ENCODE measurements around the gene PTPRM.

DNA sequence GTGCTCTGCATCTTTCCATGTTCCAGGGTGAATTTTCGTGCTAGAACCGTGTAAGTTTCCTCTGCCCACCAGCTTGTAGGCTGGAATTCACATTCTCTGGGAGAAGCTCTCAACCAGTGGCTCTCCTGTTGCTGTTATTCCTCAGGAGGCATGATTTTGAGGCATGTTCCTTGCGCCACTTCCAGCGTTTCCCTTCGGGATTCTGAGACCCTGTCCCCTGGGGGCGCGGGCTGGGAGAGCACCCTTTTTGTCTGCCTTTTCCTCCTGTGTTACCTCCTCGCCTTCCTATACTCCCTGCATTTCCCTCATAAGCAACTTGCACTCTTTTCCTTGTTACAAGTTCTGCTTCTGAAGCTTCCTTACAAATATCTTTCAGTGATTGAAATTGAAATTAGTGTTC is 156.4 kb downstream of the PTPRM start:
- TF ChIP-seq, protein P1, sequence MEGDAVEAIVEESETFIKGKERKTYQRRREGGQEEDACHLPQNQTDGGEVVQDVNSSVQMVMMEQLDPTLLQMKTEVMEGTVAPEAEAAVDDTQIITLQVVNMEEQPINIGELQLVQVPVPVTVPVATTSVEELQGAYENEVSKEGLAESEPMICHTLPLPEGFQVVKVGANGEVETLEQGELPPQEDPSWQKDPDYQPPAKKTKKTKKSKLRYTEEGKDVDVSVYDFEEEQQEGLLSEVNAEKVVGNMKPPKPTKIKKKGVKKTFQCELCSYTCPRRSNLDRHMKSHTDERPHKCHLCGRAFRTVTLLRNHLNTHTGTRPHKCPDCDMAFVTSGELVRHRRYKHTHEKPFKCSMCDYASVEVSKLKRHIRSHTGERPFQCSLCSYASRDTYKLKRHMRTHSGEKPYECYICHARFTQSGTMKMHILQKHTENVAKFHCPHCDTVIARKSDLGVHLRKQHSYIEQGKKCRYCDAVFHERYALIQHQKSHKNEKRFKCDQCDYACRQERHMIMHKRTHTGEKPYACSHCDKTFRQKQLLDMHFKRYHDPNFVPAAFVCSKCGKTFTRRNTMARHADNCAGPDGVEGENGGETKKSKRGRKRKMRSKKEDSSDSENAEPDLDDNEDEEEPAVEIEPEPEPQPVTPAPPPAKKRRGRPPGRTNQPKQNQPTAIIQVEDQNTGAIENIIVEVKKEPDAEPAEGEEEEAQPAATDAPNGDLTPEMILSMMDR (IDR thresholded peaks at IDR 0.05), result no peak
- no peak for TF ChIP-seq POLR2AphosphoS5 (IDR thresholded peaks at IDR 0.05; ENCODE audit: low read depth, low read length)
- TF ChIP-seq, protein P2, sequence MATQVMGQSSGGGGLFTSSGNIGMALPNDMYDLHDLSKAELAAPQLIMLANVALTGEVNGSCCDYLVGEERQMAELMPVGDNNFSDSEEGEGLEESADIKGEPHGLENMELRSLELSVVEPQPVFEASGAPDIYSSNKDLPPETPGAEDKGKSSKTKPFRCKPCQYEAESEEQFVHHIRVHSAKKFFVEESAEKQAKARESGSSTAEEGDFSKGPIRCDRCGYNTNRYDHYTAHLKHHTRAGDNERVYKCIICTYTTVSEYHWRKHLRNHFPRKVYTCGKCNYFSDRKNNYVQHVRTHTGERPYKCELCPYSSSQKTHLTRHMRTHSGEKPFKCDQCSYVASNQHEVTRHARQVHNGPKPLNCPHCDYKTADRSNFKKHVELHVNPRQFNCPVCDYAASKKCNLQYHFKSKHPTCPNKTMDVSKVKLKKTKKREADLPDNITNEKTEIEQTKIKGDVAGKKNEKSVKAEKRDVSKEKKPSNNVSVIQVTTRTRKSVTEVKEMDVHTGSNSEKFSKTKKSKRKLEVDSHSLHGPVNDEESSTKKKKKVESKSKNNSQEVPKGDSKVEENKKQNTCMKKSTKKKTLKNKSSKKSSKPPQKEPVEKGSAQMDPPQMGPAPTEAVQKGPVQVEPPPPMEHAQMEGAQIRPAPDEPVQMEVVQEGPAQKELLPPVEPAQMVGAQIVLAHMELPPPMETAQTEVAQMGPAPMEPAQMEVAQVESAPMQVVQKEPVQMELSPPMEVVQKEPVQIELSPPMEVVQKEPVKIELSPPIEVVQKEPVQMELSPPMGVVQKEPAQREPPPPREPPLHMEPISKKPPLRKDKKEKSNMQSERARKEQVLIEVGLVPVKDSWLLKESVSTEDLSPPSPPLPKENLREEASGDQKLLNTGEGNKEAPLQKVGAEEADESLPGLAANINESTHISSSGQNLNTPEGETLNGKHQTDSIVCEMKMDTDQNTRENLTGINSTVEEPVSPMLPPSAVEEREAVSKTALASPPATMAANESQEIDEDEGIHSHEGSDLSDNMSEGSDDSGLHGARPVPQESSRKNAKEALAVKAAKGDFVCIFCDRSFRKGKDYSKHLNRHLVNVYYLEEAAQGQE (IDR thresholded peaks at IDR 0.05; ENCODE audit: insufficient read depth in 1 of 2, low read depth in 2 of 2, low read length in 1 of 2), result no peak

Data from Panc1 (cell line).